ENCODE data around the gene PPARG.

The PPARG gene

GRCh38 chr3:12313519-12313918, 24.6 kb downstream of the PPARG start:
- DNase-seq, result no peak

GRCh38 chr3:12316253-12316652, 27.4 kb downstream of the PPARG start:
- no peak for DNase-seq

GRCh38 chr3:12316729-12317351, 28.0 kb downstream of the PPARG start:
- DNase-seq, result no peak

GRCh38 chr3:12317914-12318313, 29.0 kb downstream of the PPARG start:
- DNase-seq, result no peak

GRCh38 chr3:12318758-12319621, 30.1 kb downstream of the PPARG start:
- DNase-seq, result no peak

- no peak for DNase-seq
Measured at GRCh38 chr3:12321015-12321414, 32.1 kb downstream of the PPARG start.

- DNase-seq, result no peak
Measured at GRCh38 chr3:12323237-12323636, 34.4 kb downstream of the PPARG start.

- DNase-seq, result no peak
Measured at GRCh38 chr3:12325586-12326515, 37.0 kb downstream of the PPARG start.

GRCh38 chr3:12327021-12327420, 38.2 kb downstream of the PPARG start:
- DNase-seq, result no peak

GRCh38 chr3:12328132-12328836, 39.4 kb downstream of the PPARG start:
- DNase-seq, result no peak

GRCh38 chr3:12328837-12329462, 40.1 kb downstream of the PPARG start:
- DNase-seq, result no peak

- no peak for DNase-seq
Measured at GRCh38 chr3:12334786-12335185, 45.9 kb downstream of the PPARG start.

- no peak for DNase-seq
Measured at GRCh38 chr3:12335421-12335820, 46.6 kb downstream of the PPARG start.

- no peak for DNase-seq
Measured at GRCh38 chr3:12336099-12336498, 47.2 kb downstream of the PPARG start.

GRCh38 chr3:12338595-12339546, 50.0 kb downstream of the PPARG start:
- no peak for DNase-seq

- DNase-seq, result no peak
Measured at GRCh38 chr3:12339701-12340480, 51.0 kb downstream of the PPARG start.

- DNase-seq, result no peak
Measured at GRCh38 chr3:12340506-12340905, 51.6 kb downstream of the PPARG start.

- DNase-seq, result no peak
Measured at GRCh38 chr3:12342151-12342550, 53.3 kb downstream of the PPARG start.

GRCh38 chr3:12343047-12343501, 54.2 kb downstream of the PPARG start:
- no peak for DNase-seq

GRCh38 chr3:12345141-12345561, 56.3 kb downstream of the PPARG start:
- DNase-seq, result no peak

Data from CD4-positive, alpha-beta T cell treated with Interferon gamma for 1 hour (primary cell).